K562 (cell line): ENCODE data around the gene SLC10A1. TPM values are rescaled to one million over a fixed set of nuclear protein-coding genes. Genes with fewer than 3 reads are reported as not detected.

Source experiments
- BRD9 ChIP-seq: fragments of 450-650 bp; IDR thresholded peaks from 2 replicates; pipeline ENCODE4 v1.6.1; 2018; ENCODE audit warnings: low read depth; ENCODE audit not compliant: partially characterized antibody
- HNRNPH1 ChIP-seq: fragments of 200-400 bp; formaldehyde crosslinking; optimal IDR thresholded peaks from 2 replicates; pipeline ENCODE3; 2017; ENCODE audit warnings: low read depth, mild to moderate bottlenecking, low read length, moderate library complexity
- MECOM ChIP-seq: fragments of 250-450 bp; sonication (Bioruptor Pico); IDR thresholded peaks from 2 replicates; pipeline ENCODE4 v1.8.0; 2022; ENCODE audit warnings: inconsistent platforms
- SAP30 ChIP-seq: fragments of 200-600 bp; sonication (generic); IDR thresholded peaks from 2 replicates; pipeline ENCODE4 v1.6.1; 2012; ENCODE audit warnings: borderline replicate concordance, low read depth, mild to moderate bottlenecking, moderate library complexity, low read length, control low read depth, inconsistent platforms; ENCODE audit not compliant: insufficient read depth, poor library complexity, severe bottlenecking
- STAT5A ChIP-seq: IDR thresholded peaks from 2 replicates; pipeline ENCODE4 v1.6.1; 2012; ENCODE audit warnings: low read length, inconsistent platforms, borderline replicate concordance
- ZNF384 ChIP-seq: IDR thresholded peaks from 2 replicates; pipeline ENCODE4 v1.6.1; 2012; ENCODE audit warnings: low read depth, low read length, improper control_type of control experiment
- polyA plus RNA-seq, 8 experiments: library from polyadenylated mRNA; depleted of rRNA in 4 of 8; stranded (reverse) in 5 of 8; unstranded in 3 of 8; fragments of >200 nt; fragmentation: Nextera tagmentation in 2 of 8; fragmentation: Illumina TruSeq in 1 of 8; extraction: Ambion mirVana in 2 of 8; extraction: Trizol in 1 of 8; gene quantifications; 2 replicates each; pipeline versions ENCODE4 v1.2.1 to v1.2.3, GENCODE V29; 2011 to 2014; ENCODE audit warnings: inconsistent platforms in 1 of 8, missing spikeins in 1 of 8
- total RNA-seq, 7 experiments: library from RNA; depleted of rRNA in 6 of 7; stranded (reverse); fragments of >200 nt in 6 of 7; fragmentation: Illumina TruSeq in 2 of 7; extraction: Trizol in 2 of 7; gene quantifications; 2 replicates each; pipeline versions ENCODE4 v1.2.1 to v1.2.3, GENCODE V29; 2011 to 2021; ENCODE audit warnings: low replicate concordance in 1 of 7
- TF ChIP-seq, protein P1 (sequence below): fragments of 250-450 bp; sonication (Bioruptor Pico); IDR thresholded peaks from 2 replicates; pipeline ENCODE4 v1.4.0; 2020
- TF ChIP-seq, protein P2 (sequence below): fragments of 200-800 bp; sonication (Bioruptor generic); IDR thresholded peaks from 2 replicates; pipeline ENCODE4 v1.6.1; 2017; ENCODE audit warnings: missing genetic modification characterization, missing compliant biosample characterization

Gene SLC10A1
- total and polyA plus RNA-seq, 9 of the 15 experiments (the other 6 are each of a cell fraction or from before 2014, with no cell fraction given), result not detected

DNA sequence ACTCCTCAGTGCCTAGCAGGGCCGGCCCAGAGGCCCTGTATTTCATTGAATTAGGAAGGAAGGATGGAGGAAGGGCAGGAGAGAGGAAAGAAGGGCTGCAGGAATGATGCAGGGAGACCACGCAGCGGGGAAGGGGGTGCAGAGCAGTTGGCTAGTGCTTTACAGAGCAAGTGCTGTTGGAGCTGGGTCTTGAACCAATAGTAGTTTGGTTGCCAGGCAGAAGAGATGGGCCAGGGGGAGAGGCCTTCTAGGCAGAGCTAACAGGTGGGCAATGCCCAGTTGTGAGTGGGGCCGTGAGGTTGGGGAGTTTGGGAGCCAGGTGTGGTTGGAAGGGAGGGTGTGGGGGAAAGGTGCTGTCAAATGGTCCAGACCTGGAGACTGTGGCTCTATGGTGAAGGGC is 69.2 kb downstream of the SLC10A1 start (continued):
- TF ChIP-seq, protein P1, sequence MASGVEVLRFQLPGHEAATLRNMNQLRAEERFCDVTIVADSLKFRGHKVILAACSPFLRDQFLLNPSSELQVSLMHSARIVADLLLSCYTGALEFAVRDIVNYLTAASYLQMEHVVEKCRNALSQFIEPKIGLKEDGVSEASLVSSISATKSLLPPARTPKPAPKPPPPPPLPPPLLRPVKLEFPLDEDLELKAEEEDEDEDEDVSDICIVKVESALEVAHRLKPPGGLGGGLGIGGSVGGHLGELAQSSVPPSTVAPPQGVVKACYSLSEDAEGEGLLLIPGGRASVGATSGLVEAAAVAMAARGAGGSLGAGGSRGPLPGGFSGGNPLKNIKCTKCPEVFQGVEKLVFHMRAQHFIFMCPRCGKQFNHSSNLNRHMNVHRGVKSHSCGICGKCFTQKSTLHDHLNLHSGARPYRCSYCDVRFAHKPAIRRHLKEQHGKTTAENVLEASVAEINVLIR, result no peak
- no peak for TF ChIP-seq BRD9
- TF ChIP-seq HNRNPH1, result no peak
- TF ChIP-seq, protein P2, sequence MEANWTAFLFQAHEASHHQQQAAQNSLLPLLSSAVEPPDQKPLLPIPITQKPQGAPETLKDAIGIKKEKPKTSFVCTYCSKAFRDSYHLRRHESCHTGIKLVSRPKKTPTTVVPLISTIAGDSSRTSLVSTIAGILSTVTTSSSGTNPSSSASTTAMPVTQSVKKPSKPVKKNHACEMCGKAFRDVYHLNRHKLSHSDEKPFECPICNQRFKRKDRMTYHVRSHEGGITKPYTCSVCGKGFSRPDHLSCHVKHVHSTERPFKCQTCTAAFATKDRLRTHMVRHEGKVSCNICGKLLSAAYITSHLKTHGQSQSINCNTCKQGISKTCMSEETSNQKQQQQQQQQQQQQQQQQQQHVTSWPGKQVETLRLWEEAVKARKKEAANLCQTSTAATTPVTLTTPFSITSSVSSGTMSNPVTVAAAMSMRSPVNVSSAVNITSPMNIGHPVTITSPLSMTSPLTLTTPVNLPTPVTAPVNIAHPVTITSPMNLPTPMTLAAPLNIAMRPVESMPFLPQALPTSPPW (CRISPR knock-in tag), result no peak
- no peak for TF ChIP-seq STAT5A
- no peak for TF ChIP-seq ZNF384
- no peak for TF ChIP-seq MECOM (CRISPR knock-in tag)
- TF ChIP-seq SAP30, result no peak
